Small intestine (tissue), 7 donors: Measurements from ENCODE around the gene KIR3DL2. TPM values are rescaled to one million over a fixed set of nuclear protein-coding genes. Genes with fewer than 3 reads are reported as not detected.
"Not testable (repeated sequence)": the region's sequence is repeated elsewhere in the genome, so short reads cannot be mapped to it uniquely, and the experiment has no call there.

ENCODE experiments used
- DNase-seq, 2 donors: peaks; one replicate each; pipeline versions ENCODE4 v3.0.0 to v3.0.0-alpha.2; 2013
- FAIRE-seq: peaks from 2 replicates; lab custom pipeline; 2012; peaks lifted over from hg19 to GRCh38; lab: Jason Lieb, UNC
- H3K27ac ChIP-seq, 3 donors: one replicate each; pipeline ENCODE4 v1.5.1; 2013; ENCODE audit warnings: low read length in 2 of 3, mild to moderate bottlenecking in 2 of 3, control low read depth in 1 of 3, inconsistent platforms in 1 of 3, low read depth in 1 of 3, moderate library complexity in 1 of 3
- H3K27me3 ChIP-seq, 3 donors: one replicate each; pipeline ENCODE4 v1.6.1; 2013; ENCODE audit warnings: low read length in 3 of 3, inconsistent platforms in 1 of 3; ENCODE audit not compliant: control insufficient read depth in 3 of 3, insufficient read depth in 3 of 3
- H3K36me3 ChIP-seq, 3 donors: one replicate each; pipeline ENCODE4 v1.6.1; 2013; ENCODE audit warnings: low read length in 3 of 3, inconsistent platforms in 1 of 3, low read depth in 1 of 3, mild to moderate bottlenecking in 1 of 3, moderate library complexity in 1 of 3; ENCODE audit not compliant: control insufficient read depth in 3 of 3, insufficient read depth in 2 of 3
- H3K4me1 ChIP-seq, 3 donors: one replicate each; pipeline ENCODE4 v1.6.1; 2013; ENCODE audit warnings: low read length in 2 of 3, inconsistent platforms in 1 of 3, low read depth in 1 of 3, mild to moderate bottlenecking in 1 of 3, moderate library complexity in 1 of 3; ENCODE audit not compliant: control insufficient read depth in 3 of 3, insufficient read depth in 2 of 3
- H3K4me3 ChIP-seq, 3 donors: one replicate each; pipeline ENCODE4 v1.5.1; 2013; ENCODE audit warnings: low read length in 3 of 3, control low read depth in 1 of 3, inconsistent platforms in 1 of 3, low read depth in 1 of 3, mild to moderate bottlenecking in 1 of 3, moderate library complexity in 1 of 3
- H3K9me3 ChIP-seq, 2 donors: one replicate each; pipeline ENCODE4 v1.6.1; 2013; ENCODE audit warnings: low read depth in 1 of 2, low read length in 1 of 2; ENCODE audit not compliant: control insufficient read depth in 2 of 2, insufficient read depth in 1 of 2
- WGBS, 3 donors: extraction: QIAGEN DNeasy Blood & Tissue Kit; methylation state at CpG; one replicate each; pipeline ENCODE4 v1.1.7; 2013; 5-methylcytosine and 5-hydroxymethylcytosine counted together
- polyA plus RNA-seq, 4 donors: library from polyadenylated mRNA; stranded (reverse) in 3 of 4; unstranded in 1 of 4; fragments of 200-250 nt in 3 of 4; fragments of 120-200 nt in 1 of 4; gene quantifications; one replicate each; pipeline versions ENCODE4 v1.2.1 to v1.2.3, GENCODE V29; 2013
- donor health status: healthy with polysubstance abuse.
- donor health status: control.
- donor health status: control.
- donor health status: Bipolar disorder and iron deficiency.
- donor health status: healthy.

KIR3DL2 gene
- polyA plus RNA-seq, 4 donors = 0.07 TPM; not detected in 3

GRCh38 chr19:54898685-54899084 is 48.4 kb downstream of the KIR3DL2 start:
- H3K4me1 ChIP-seq, H3K27me3 ChIP-seq, DNase-seq, H3K4me3 ChIP-seq, H3K27ac ChIP-seq, H3K9me3 ChIP-seq, FAIRE-seq, H3K36me3 ChIP-seq: not testable (repeated sequence)
- WGBS, 3 donors = 58 to 70% (median 63%) methylated on average over 7 of the region's 7 CpGs

GRCh38 chr19:54899646-54900045 is 49.4 kb downstream of the KIR3DL2 start:
- not testable (repeated sequence) for H3K4me1 ChIP-seq, H3K27ac ChIP-seq, H3K9me3 ChIP-seq, H3K27me3 ChIP-seq, FAIRE-seq, H3K4me3 ChIP-seq, H3K36me3 ChIP-seq, DNase-seq
- 75 to 90% (median 83%) methylated on average over 9 of the region's 9 CpGs for WGBS, 3 donors

GRCh38 chr19:54901153-54901552 is 50.9 kb downstream of the KIR3DL2 start:
- H3K4me1 ChIP-seq, H3K4me3 ChIP-seq, H3K27me3 ChIP-seq, H3K27ac ChIP-seq, FAIRE-seq, H3K36me3 ChIP-seq, H3K9me3 ChIP-seq, DNase-seq: not testable (repeated sequence)
- 77 to 89% (median 78%) methylated on average over 7 to 8 of the region's 8 CpGs for WGBS, 3 donors

GRCh38 chr19:54902061-54902460 is 51.8 kb downstream of the KIR3DL2 start:
- H3K27me3 ChIP-seq = peaks cover 0 to 3% (median 0%) of the 10 kb centered on the region in 3 donors
- no peaks in the 10 kb centered on the region for H3K4me1 ChIP-seq
- H3K4me3 ChIP-seq = no peak overlapping the region
- FAIRE-seq (no peak), DNase-seq (no peak)
- H3K36me3 ChIP-seq = no peaks in the 10 kb centered on the region
- H3K27ac ChIP-seq = no peak overlapping the region
- 77 to 82% (median 79%) methylated on average over 3 of the region's 3 CpGs for WGBS, 3 donors
- H3K9me3 ChIP-seq = no peaks in the 10 kb centered on the region

- no peaks in the 10 kb centered on the region for H3K9me3 ChIP-seq
- H3K36me3 ChIP-seq = no peaks in the 10 kb centered on the region
- H3K4me1 ChIP-seq = no peaks in the 10 kb centered on the region
- FAIRE-seq (no peak), DNase-seq (no peak)
- no peak overlapping the region for H3K27ac ChIP-seq
- H3K27me3 ChIP-seq = peaks cover 0 to 3% (median 0%) of the 10 kb centered on the region in 3 donors
- no peak overlapping the region for H3K4me3 ChIP-seq
- 93 to 94% (median 93%) methylated on average over 6 of the region's 6 CpGs for WGBS, 3 donors
Observed at GRCh38 chr19:54903303-54903702, 53.1 kb downstream of the KIR3DL2 start.

- DNase-seq, FAIRE-seq, H3K4me1 ChIP-seq, H3K36me3 ChIP-seq, H3K9me3 ChIP-seq, H3K27me3 ChIP-seq, H3K27ac ChIP-seq, H3K4me3 ChIP-seq: not testable (repeated sequence)
- WGBS, 3 donors = 76 to 80% (median 76%) methylated on average over 4 of the region's 4 CpGs
Observed at GRCh38 chr19:54904261-54904660, 54.0 kb downstream of the KIR3DL2 start.

- FAIRE-seq = no peak
- WGBS, 3 donors = 34 to 39% (median 38%) methylated on average over 5 of the region's 5 CpGs
Observed at GRCh38 chr19:54905421-54905802, 55.2 kb downstream of the KIR3DL2 start.

DNA sequence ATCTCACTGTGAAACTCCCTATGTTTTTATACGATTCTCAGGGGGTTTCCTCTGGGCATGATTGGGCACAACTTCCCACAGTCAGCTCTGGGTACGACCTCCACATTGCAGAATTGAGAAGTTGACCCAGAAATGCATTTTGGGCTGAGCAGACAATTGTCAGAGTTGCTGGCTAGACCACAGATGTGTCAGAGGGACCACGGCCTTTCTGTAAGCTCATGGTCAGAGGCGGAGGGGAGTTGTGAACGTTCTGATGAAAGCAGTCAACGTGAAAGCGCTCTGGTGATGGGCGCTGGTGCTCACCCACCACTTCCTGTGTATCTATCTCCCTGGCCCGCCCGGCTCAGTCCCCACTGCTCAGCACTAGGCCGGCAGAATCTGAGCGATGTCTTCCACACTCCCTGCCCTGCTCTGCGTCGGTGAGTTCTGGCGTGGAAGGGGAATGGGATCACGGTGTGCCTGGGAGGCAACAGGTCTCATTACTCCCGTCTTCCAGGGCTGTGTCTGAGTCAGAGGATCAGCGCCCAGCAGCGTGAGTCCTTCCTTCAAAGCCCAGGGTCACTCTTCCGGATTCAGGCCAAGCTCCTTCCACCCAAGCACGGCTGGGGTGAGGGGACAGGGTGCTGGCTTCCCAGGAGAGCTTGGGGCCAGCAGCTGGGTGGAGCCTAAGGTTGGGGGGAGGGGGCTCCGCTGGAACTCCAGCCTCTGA is 55.7 kb downstream of the KIR3DL2 start, which contains the start of gene NCR1:
Gene NCR1 (plus strand): TSS at position 346 of the 709 bp plus-strand sequence. CDS start 40 bp downstream, at position 386.
- Histone ChIP-seq H3K4me3 (no peak within 1 kb of the TSS), H3K27me3 (no peaks in the 10 kb centered on the region), H3K27ac (no peak within 1 kb of the TSS), H3K36me3 (no peaks in the 10 kb centered on the region), H3K4me1 (no peaks in the 10 kb centered on the region), H3K9me3 (peaks cover 0 to 2% of the 10 kb centered on the region in 2 donors)
- WGBS, 3 donors = 48 to 52% (median 49%) methylated on average over 22 of the region's 22 CpGs
- no peak for FAIRE-seq
- DNase-seq = no peak

More at GRCh38 chr19:54905421-54905802, 55.2 kb downstream of the KIR3DL2 start:
- no peaks in the 10 kb centered on the region for H3K4me1 ChIP-seq
- peaks cover 0 to 2% of the 10 kb centered on the region in 2 donors for H3K9me3 ChIP-seq
- no peak overlapping the region for H3K27ac ChIP-seq
- no peak overlapping the region for H3K4me3 ChIP-seq
- no peaks in the 10 kb centered on the region for H3K36me3 ChIP-seq
- DNase-seq = no peak
- no peaks in the 10 kb centered on the region for H3K27me3 ChIP-seq
